ENCODE results near the gene CLCF1.
A peak's percentile ranks its signal among the peaks of the same experiment; 100 is the strongest.

Gene CLCF1

GRCh38 chr11:67391304-67392182 lies 18.1 kb upstream of the CLCF1 start, which contains the start of gene RAD9A:
Gene RAD9A (plus strand): TSS chr11:67391986. CDS start chr11:67392045, 59 bp downstream.
- Histone ChIP-seq H3K27me3 (ENCODE audit: insufficient read depth, low read length) (no peaks in the 10 kb centered on the region), H3K27ac (ENCODE audit: low read depth, low read length, poor library complexity, severe bottlenecking) (no peak within 1 kb of the TSS)

GRCh38 chr11:67390947-67391303 lies 17.5 kb upstream of the CLCF1 start:
- H3K79me2 ChIP-seq (ENCODE audit: insufficient read depth, low read length): no peaks in the 10 kb centered on the region
- no peaks in the 10 kb centered on the region for H3K9me2 ChIP-seq (ENCODE audit: low read depth, low read length)
- peak overlapping the region; percentile 100 for H3K4me2 ChIP-seq (ENCODE audit: low read length)
- TF ChIP-seq EZH2 (IDR thresholded peaks at IDR 0.05; ENCODE audit: borderline replicate concordance, low read length) (no peak), CTCF (IDR thresholded peaks at IDR 0.05; ENCODE audit: low read length) (no peak)
- no peaks in the 10 kb centered on the region for H3K27me3 ChIP-seq (ENCODE audit: insufficient read depth, low read length)
- H3K4me3 ChIP-seq (ENCODE audit: low read depth, low read length, poor library complexity, severe bottlenecking): peak overlapping the region; percentile 91
- H2AFZ ChIP-seq (ENCODE audit: low read length): no peak overlapping the region
- no peaks in the 10 kb centered on the region for H3K9me3 ChIP-seq (ENCODE audit: low read length)
- peaks cover 21% of the 10 kb centered on the region for H3K36me3 ChIP-seq (ENCODE audit: insufficient read depth, low read length)
- peaks cover 24% of the 10 kb centered on the region for H3K4me1 ChIP-seq (ENCODE audit: insufficient read depth, low read length, severe bottlenecking)
- peak overlapping the region; percentile 94 for H3K9ac ChIP-seq (ENCODE audit: low read length)
- H3F3A ChIP-seq (ENCODE audit: insufficient read depth, low read length): no peaks in the 10 kb centered on the region
- H3K27ac ChIP-seq (ENCODE audit: low read depth, low read length, poor library complexity, severe bottlenecking): no peak overlapping the region
- H4K20me1 ChIP-seq (ENCODE audit: insufficient read depth, low read length): no peaks in the 10 kb centered on the region

More at GRCh38 chr11:67391304-67392182, 18.1 kb upstream of the CLCF1 start, which contains the start of gene RAD9A:
- Histone ChIP-seq H3K9me3 (ENCODE audit: low read length) (no peaks in the 10 kb centered on the region), H2AFZ (ENCODE audit: low read length) (no peak within 1 kb of the TSS), H3K9ac (ENCODE audit: low read length) (peak within 1 kb of the TSS; percentile 94), H3K4me3 (ENCODE audit: low read depth, low read length, poor library complexity, severe bottlenecking) (peak within 1 kb of the TSS; percentile 91), H3K4me1 (ENCODE audit: insufficient read depth, low read length, severe bottlenecking) (peaks cover 24% of the 10 kb centered on the region), H3F3A (ENCODE audit: insufficient read depth, low read length) (no peaks in the 10 kb centered on the region), H3K79me2 (ENCODE audit: insufficient read depth, low read length) (no peaks in the 10 kb centered on the region), H4K20me1 (ENCODE audit: insufficient read depth, low read length) (no peaks in the 10 kb centered on the region), H3K9me2 (ENCODE audit: low read depth, low read length) (no peaks in the 10 kb centered on the region), H3K36me3 (ENCODE audit: insufficient read depth, low read length) (peaks cover 28% of the 10 kb centered on the region), H3K4me2 (ENCODE audit: low read length) (peak within 1 kb of the TSS; percentile 100)
- TF ChIP-seq EZH2 (IDR thresholded peaks at IDR 0.05; ENCODE audit: borderline replicate concordance, low read length) (no peak), CTCF (IDR thresholded peaks at IDR 0.05; ENCODE audit: low read length) (no peak)

- no peaks in the 10 kb centered on the region for H3K9me2 ChIP-seq (ENCODE audit: low read depth, low read length)
- H3K27me3 ChIP-seq (ENCODE audit: insufficient read depth, low read length): no peaks in the 10 kb centered on the region
- H4K20me1 ChIP-seq (ENCODE audit: insufficient read depth, low read length): no peaks in the 10 kb centered on the region
- H3F3A ChIP-seq (ENCODE audit: insufficient read depth, low read length): no peaks in the 10 kb centered on the region
- no peak overlapping the region for H3K4me2 ChIP-seq (ENCODE audit: low read length)
- H3K4me1 ChIP-seq (ENCODE audit: insufficient read depth, low read length, severe bottlenecking): peaks cover 24% of the 10 kb centered on the region
- H3K4me3 ChIP-seq (ENCODE audit: low read depth, low read length, poor library complexity, severe bottlenecking): no peak overlapping the region
- H3K9me3 ChIP-seq (ENCODE audit: low read length): no peaks in the 10 kb centered on the region
- no peak for TF ChIP-seq EZH2 (IDR thresholded peaks at IDR 0.05; ENCODE audit: borderline replicate concordance, low read length)
- peak; percentile 78 for TF ChIP-seq CTCF (IDR thresholded peaks at IDR 0.05; ENCODE audit: low read length)
- peaks cover 11% of the 10 kb centered on the region; the same call in 1 of the 2 replicates for H3K36me3 ChIP-seq (ENCODE audit: insufficient read depth, low read length)
- no peak overlapping the region for H3K27ac ChIP-seq (ENCODE audit: low read depth, low read length, poor library complexity, severe bottlenecking)
- H3K9ac ChIP-seq (ENCODE audit: low read length): no peak overlapping the region
- no peaks in the 10 kb centered on the region for H3K79me2 ChIP-seq (ENCODE audit: insufficient read depth, low read length)
- H2AFZ ChIP-seq (ENCODE audit: low read length): no peak overlapping the region
Observed at GRCh38 chr11:67389477-67389876, 16.1 kb upstream of the CLCF1 start.

All from OCI-LY1 (cell line).